Liver (tissue), 9 donors: ENCODE results near the gene PARD3. TPM values are rescaled to one million over a fixed set of nuclear protein-coding genes. Genes with fewer than 3 reads are reported as not detected.

Source experiments
- DNase-seq: peaks from one replicate; pipeline ENCODE4 v3.0.0-alpha.2; 2017; ENCODE audit warnings: low spot score
- H3K27ac ChIP-seq, 2 donors: one replicate each; pipeline ENCODE4 v1.7.0; 2013; ENCODE audit warnings: inconsistent platforms in 2 of 2, low read length in 2 of 2, control low read depth in 1 of 2, low read depth in 1 of 2, mild to moderate bottlenecking in 1 of 2
- H3K27me3 ChIP-seq, 4 donors: one replicate each; pipeline versions ENCODE4 v1.6.1 to v1.7.0; 2013; ENCODE audit warnings: low read length in 3 of 4, inconsistent platforms in 1 of 4, mild to moderate bottlenecking in 1 of 4, moderate library complexity in 1 of 4; ENCODE audit not compliant: control insufficient read depth in 4 of 4, insufficient read depth in 4 of 4
- H3K36me3 ChIP-seq, 4 donors: one replicate each; pipeline versions ENCODE4 v1.6.1 to v1.7.0; 2013; ENCODE audit warnings: low read length in 3 of 4, mild to moderate bottlenecking in 3 of 4, low read depth in 1 of 4, moderate library complexity in 1 of 4; ENCODE audit not compliant: control insufficient read depth in 4 of 4, insufficient read depth in 3 of 4
- H3K4me1 ChIP-seq, 4 donors: one replicate each; pipeline versions ENCODE4 v1.6.1 to v1.7.0; 2013; ENCODE audit warnings: low read length in 3 of 4, mild to moderate bottlenecking in 3 of 4, moderate library complexity in 1 of 4; ENCODE audit not compliant: control insufficient read depth in 4 of 4, insufficient read depth in 4 of 4
- H3K4me3 ChIP-seq, 3 donors: one replicate each; pipeline versions ENCODE4 v1.6.1 to v1.7.0; 2013; ENCODE audit warnings: low read length in 3 of 3, control low read depth in 1 of 3, low read depth in 1 of 3, mild to moderate bottlenecking in 1 of 3
- H3K9ac ChIP-seq, 2 donors: one replicate each; pipeline ENCODE4 v1.7.0; 2013; ENCODE audit warnings: low read length in 2 of 2, mild to moderate bottlenecking in 2 of 2, moderate library complexity in 2 of 2, control low read depth in 1 of 2, low read depth in 1 of 2
- H3K9me3 ChIP-seq, 4 donors: one replicate each; pipeline versions ENCODE4 v1.6.1 to v1.7.0; 2013; ENCODE audit warnings: low read length in 3 of 4; ENCODE audit not compliant: control insufficient read depth in 4 of 4
- EGR1 ChIP-seq, 2 donors: IDR thresholded peaks; 2 replicates each; pipeline ENCODE4 v1.6.1; 2016 to 2018; ENCODE audit warnings: antibody characterized with exemption in 2 of 2, low read depth in 2 of 2
- FOXA1 ChIP-seq: IDR thresholded peaks from 2 replicates; pipeline ENCODE4 v1.6.1; 2016; ENCODE audit warnings: antibody characterized with exemption
- FOXA2 ChIP-seq: IDR thresholded peaks from 2 replicates; pipeline ENCODE4 v1.6.1; 2016; ENCODE audit warnings: antibody characterized with exemption
- GABPA ChIP-seq, 2 donors: IDR thresholded peaks in 1 of 2; conservative IDR thresholded peaks in 1 of 2; 2 replicates each; pipeline ENCODE4 v1.6.1; 2016; ENCODE audit warnings: antibody characterized with exemption in 2 of 2, mild to moderate bottlenecking in 1 of 2, moderate library complexity in 1 of 2
- HNF4G ChIP-seq: IDR thresholded peaks from 2 replicates; pipeline ENCODE4 v1.6.1; 2016; ENCODE audit warnings: antibody characterized with exemption
- JUND ChIP-seq, 2 donors: IDR thresholded peaks; 2 replicates each; pipeline ENCODE4 v1.6.1; 2016; ENCODE audit warnings: antibody characterized with exemption in 2 of 2
- MAX ChIP-seq: IDR thresholded peaks from 2 replicates; pipeline ENCODE4 v1.6.1; 2016; ENCODE audit warnings: antibody characterized with exemption
- NR2F2 ChIP-seq: IDR thresholded peaks from 2 replicates; pipeline ENCODE4 v1.6.1; 2016; ENCODE audit warnings: antibody characterized with exemption
- RAD21 ChIP-seq, 2 donors: IDR thresholded peaks; 2 replicates each; pipeline ENCODE4 v1.6.1; 2016; ENCODE audit warnings: antibody characterized with exemption in 2 of 2, mild to moderate bottlenecking in 2 of 2
- RXRA ChIP-seq, 2 donors: IDR thresholded peaks; 2 replicates each; pipeline ENCODE4 v1.6.1; 2017 to 2018; ENCODE audit warnings: antibody characterized with exemption in 2 of 2, mild to moderate bottlenecking in 1 of 2
- SP1 ChIP-seq: IDR thresholded peaks from 2 replicates; pipeline ENCODE4 v1.6.1; 2018; ENCODE audit warnings: antibody characterized with exemption, mild to moderate bottlenecking
- TAF1 ChIP-seq: conservative IDR thresholded peaks from 2 replicates; pipeline ENCODE4 v1.6.1; 2016; ENCODE audit warnings: antibody characterized with exemption, mild to moderate bottlenecking
- ZBTB33 ChIP-seq: IDR thresholded peaks from 2 replicates; pipeline ENCODE4 v1.6.1; 2016; ENCODE audit warnings: antibody characterized with exemption
- WGBS: extraction: QIAGEN DNeasy Blood & Tissue Kit; methylation state at CpG from one replicate; pipeline ENCODE4 v1.1.7; 2013; 5-methylcytosine and 5-hydroxymethylcytosine counted together
- polyA plus RNA-seq, 2 donors: library from polyadenylated mRNA; stranded (reverse) in 1 of 2; unstranded in 1 of 2; fragments of 200-250 nt in 1 of 2; fragments of >200 nt in 1 of 2; fragmentation: Nextera tagmentation in 1 of 2; extraction: Ambion mirVana in 1 of 2; gene quantifications; one replicate each; pipeline versions ENCODE4 v1.2.1 to v1.2.3, GENCODE V29; 2013 to 2015
- total RNA-seq, 2 donors: library from RNA; depleted of rRNA; stranded (reverse); fragments of >200 nt; gene quantifications; one replicate each; pipeline ENCODE4 v1.2.3, GENCODE V29; 2014
- TF ChIP-seq, protein P1 (sequence below): IDR thresholded peaks from 2 replicates; pipeline ENCODE4 v1.6.1; 2016; ENCODE audit warnings: antibody characterized with exemption, mild to moderate bottlenecking
- TF ChIP-seq, protein P2 (sequence below): fragments of 150-350 bp; IDR thresholded peaks from 2 replicates; pipeline ENCODE4 v1.5.1; 2017; ENCODE audit warnings: improper control_type of control experiment, low read depth, low read length; ENCODE audit not compliant: missing input control
- donor health status: healthy.
- donor health status: healthy.
- donor health status: healthy.
- donor health status: healthy.
- donor health status: healthy.

Gene PARD3
- total and polyA plus RNA-seq, 4 donors, result 12.3 to 43.8 (median 13.5) TPM

DNA sequence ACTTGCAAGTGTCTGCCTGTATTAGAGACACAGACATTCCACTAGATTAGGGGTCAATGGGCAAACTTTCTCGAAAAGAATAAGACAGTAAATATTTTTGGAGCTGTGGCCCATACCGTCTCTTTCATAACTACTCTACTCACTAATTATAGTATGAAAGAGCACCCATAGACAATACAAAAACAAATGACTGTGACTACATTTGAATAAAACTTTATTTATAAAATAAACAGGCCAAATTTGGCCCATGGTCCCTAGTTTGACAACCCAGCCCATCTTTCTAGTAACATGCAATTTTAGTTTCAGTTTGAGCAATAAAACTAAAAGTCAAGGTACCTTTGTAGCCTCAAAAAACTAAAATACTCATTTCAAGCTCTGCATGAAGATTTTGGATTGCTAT is 294.6 kb downstream of the PARD3 start:
- no peak for DNase-seq
- no peaks in the 10 kb centered on the region for H3K9me3 ChIP-seq
- H3K27me3 ChIP-seq, result no peaks in the 10 kb centered on the region
- no peak overlapping the region for H3K4me3 ChIP-seq
- H3K27ac ChIP-seq, result no peak overlapping the region
- H3K9ac ChIP-seq, result no peak overlapping the region
- H3K36me3 ChIP-seq, result peaks cover 0 to 3% (median 0%) of the 10 kb centered on the region in 4 donors
- 95% methylated on average over 2 of the region's 2 CpGs for WGBS
- H3K4me1 ChIP-seq, result no peaks in the 10 kb centered on the region
- TF ChIP-seq HNF4G, result no peak
- TF ChIP-seq MAX, result no peak
- no peak for TF ChIP-seq FOXA1
- TF ChIP-seq RAD21 (IDR thresholded peaks at IDR 0.05), result no peak
- TF ChIP-seq, protein P1, sequence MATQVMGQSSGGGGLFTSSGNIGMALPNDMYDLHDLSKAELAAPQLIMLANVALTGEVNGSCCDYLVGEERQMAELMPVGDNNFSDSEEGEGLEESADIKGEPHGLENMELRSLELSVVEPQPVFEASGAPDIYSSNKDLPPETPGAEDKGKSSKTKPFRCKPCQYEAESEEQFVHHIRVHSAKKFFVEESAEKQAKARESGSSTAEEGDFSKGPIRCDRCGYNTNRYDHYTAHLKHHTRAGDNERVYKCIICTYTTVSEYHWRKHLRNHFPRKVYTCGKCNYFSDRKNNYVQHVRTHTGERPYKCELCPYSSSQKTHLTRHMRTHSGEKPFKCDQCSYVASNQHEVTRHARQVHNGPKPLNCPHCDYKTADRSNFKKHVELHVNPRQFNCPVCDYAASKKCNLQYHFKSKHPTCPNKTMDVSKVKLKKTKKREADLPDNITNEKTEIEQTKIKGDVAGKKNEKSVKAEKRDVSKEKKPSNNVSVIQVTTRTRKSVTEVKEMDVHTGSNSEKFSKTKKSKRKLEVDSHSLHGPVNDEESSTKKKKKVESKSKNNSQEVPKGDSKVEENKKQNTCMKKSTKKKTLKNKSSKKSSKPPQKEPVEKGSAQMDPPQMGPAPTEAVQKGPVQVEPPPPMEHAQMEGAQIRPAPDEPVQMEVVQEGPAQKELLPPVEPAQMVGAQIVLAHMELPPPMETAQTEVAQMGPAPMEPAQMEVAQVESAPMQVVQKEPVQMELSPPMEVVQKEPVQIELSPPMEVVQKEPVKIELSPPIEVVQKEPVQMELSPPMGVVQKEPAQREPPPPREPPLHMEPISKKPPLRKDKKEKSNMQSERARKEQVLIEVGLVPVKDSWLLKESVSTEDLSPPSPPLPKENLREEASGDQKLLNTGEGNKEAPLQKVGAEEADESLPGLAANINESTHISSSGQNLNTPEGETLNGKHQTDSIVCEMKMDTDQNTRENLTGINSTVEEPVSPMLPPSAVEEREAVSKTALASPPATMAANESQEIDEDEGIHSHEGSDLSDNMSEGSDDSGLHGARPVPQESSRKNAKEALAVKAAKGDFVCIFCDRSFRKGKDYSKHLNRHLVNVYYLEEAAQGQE, result no peak
- TF ChIP-seq, protein P2, sequence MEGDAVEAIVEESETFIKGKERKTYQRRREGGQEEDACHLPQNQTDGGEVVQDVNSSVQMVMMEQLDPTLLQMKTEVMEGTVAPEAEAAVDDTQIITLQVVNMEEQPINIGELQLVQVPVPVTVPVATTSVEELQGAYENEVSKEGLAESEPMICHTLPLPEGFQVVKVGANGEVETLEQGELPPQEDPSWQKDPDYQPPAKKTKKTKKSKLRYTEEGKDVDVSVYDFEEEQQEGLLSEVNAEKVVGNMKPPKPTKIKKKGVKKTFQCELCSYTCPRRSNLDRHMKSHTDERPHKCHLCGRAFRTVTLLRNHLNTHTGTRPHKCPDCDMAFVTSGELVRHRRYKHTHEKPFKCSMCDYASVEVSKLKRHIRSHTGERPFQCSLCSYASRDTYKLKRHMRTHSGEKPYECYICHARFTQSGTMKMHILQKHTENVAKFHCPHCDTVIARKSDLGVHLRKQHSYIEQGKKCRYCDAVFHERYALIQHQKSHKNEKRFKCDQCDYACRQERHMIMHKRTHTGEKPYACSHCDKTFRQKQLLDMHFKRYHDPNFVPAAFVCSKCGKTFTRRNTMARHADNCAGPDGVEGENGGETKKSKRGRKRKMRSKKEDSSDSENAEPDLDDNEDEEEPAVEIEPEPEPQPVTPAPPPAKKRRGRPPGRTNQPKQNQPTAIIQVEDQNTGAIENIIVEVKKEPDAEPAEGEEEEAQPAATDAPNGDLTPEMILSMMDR, result no peak
- no peak for TF ChIP-seq ZBTB33
- no peak for TF ChIP-seq GABPA (IDR thresholded peaks at IDR 0.05 in 1 of 2, conservative IDR thresholded peaks at IDR 0.05 in 1 of 2)

GRCh38 chr10:34520084-34520483 is 295.0 kb downstream of the PARD3 start:
- Histone ChIP-seq H3K36me3 (peaks cover 0 to 3% (median 0%) of the 10 kb centered on the region in 4 donors), H3K9me3 (no peaks in the 10 kb centered on the region), H3K27ac (no peak overlapping the region), H3K4me3 (no peak overlapping the region), H3K9ac (no peak overlapping the region), H3K4me1 (no peaks in the 10 kb centered on the region), H3K27me3 (no peaks in the 10 kb centered on the region)
- TF ChIP-seq, protein P1, result no peak
- TF ChIP-seq SP1 (no peak), EGR1 (IDR thresholded peaks at IDR 0.05; ENCODE audit: low read depth in 2 of 2) (no peak), ZBTB33 (no peak), TAF1 (no peak), RXRA (IDR thresholded peaks at IDR 0.05) (no peak), HNF4G (no peak), JUND (IDR thresholded peaks at IDR 0.05) (no peak), FOXA2 (no peak), NR2F2 (no peak)
- no peak for DNase-seq
- 84% methylated on average over 7 of the region's 7 CpGs for WGBS
